Small intestine (tissue), 7 donors: ENCODE results near the gene PXYLP1. TPM values are rescaled to one million over a fixed set of nuclear protein-coding genes. Genes with fewer than 3 reads are reported as not detected.

ENCODE experiments used
- DNase-seq, 2 donors: peaks; one replicate each; pipeline versions ENCODE4 v3.0.0 to v3.0.0-alpha.2; 2013
- FAIRE-seq: peaks from 2 replicates; lab custom pipeline; 2012; peaks lifted over from hg19 to GRCh38; lab: Jason Lieb, UNC
- H3K27ac ChIP-seq, 3 donors: one replicate each; pipeline ENCODE4 v1.5.1; 2013; ENCODE audit warnings: low read length in 2 of 3, mild to moderate bottlenecking in 2 of 3, control low read depth in 1 of 3, inconsistent platforms in 1 of 3, low read depth in 1 of 3, moderate library complexity in 1 of 3
- H3K27me3 ChIP-seq, 3 donors: one replicate each; pipeline ENCODE4 v1.6.1; 2013; ENCODE audit warnings: low read length in 3 of 3, inconsistent platforms in 1 of 3; ENCODE audit not compliant: control insufficient read depth in 3 of 3, insufficient read depth in 3 of 3
- H3K36me3 ChIP-seq, 3 donors: one replicate each; pipeline ENCODE4 v1.6.1; 2013; ENCODE audit warnings: low read length in 3 of 3, inconsistent platforms in 1 of 3, low read depth in 1 of 3, mild to moderate bottlenecking in 1 of 3, moderate library complexity in 1 of 3; ENCODE audit not compliant: control insufficient read depth in 3 of 3, insufficient read depth in 2 of 3
- H3K4me1 ChIP-seq, 3 donors: one replicate each; pipeline ENCODE4 v1.6.1; 2013; ENCODE audit warnings: low read length in 2 of 3, inconsistent platforms in 1 of 3, low read depth in 1 of 3, mild to moderate bottlenecking in 1 of 3, moderate library complexity in 1 of 3; ENCODE audit not compliant: control insufficient read depth in 3 of 3, insufficient read depth in 2 of 3
- H3K4me3 ChIP-seq, 3 donors: one replicate each; pipeline ENCODE4 v1.5.1; 2013; ENCODE audit warnings: low read length in 3 of 3, control low read depth in 1 of 3, inconsistent platforms in 1 of 3, low read depth in 1 of 3, mild to moderate bottlenecking in 1 of 3, moderate library complexity in 1 of 3
- H3K9me3 ChIP-seq, 2 donors: one replicate each; pipeline ENCODE4 v1.6.1; 2013; ENCODE audit warnings: low read depth in 1 of 2, low read length in 1 of 2; ENCODE audit not compliant: control insufficient read depth in 2 of 2, insufficient read depth in 1 of 2
- WGBS, 3 donors: extraction: QIAGEN DNeasy Blood & Tissue Kit; methylation state at CpG; one replicate each; pipeline ENCODE4 v1.1.7; 2013; 5-methylcytosine and 5-hydroxymethylcytosine counted together
- polyA plus RNA-seq, 4 donors: library from polyadenylated mRNA; stranded (reverse) in 3 of 4; unstranded in 1 of 4; fragments of 200-250 nt in 3 of 4; fragments of 120-200 nt in 1 of 4; gene quantifications; one replicate each; pipeline versions ENCODE4 v1.2.1 to v1.2.3, GENCODE V29; 2013
- donor health status: healthy with polysubstance abuse.
- donor health status: control.
- donor health status: control.
- donor health status: Bipolar disorder and iron deficiency.
- donor health status: healthy.

The PXYLP1 gene
- polyA plus RNA-seq, 4 donors = 2.2 to 20.5 (median 5.0) TPM

GRCh38 chr3:141326123-141326522 is 94.5 kb downstream of the PXYLP1 start:
- Histone ChIP-seq H3K36me3 (peaks cover 0 to 21% (median 0%) of the 10 kb centered on the region in 3 donors), H3K4me1 (peaks cover 4 to 63% (median 13%) of the 10 kb centered on the region in 3 donors), H3K27me3 (no peaks in the 10 kb centered on the region), H3K4me3 (peak overlapping the region in 1 of 3 donors; percentile 54), H3K27ac (peak overlapping the region in 1 of 3 donors; percentile 91), H3K9me3 (no peaks in the 10 kb centered on the region)
- FAIRE-seq (no peak), DNase-seq (peak; percentile 91 to 97)

GRCh38 chr3:141326626-141327025 is 95.0 kb downstream of the PXYLP1 start:
- FAIRE-seq = no peak
- Histone ChIP-seq H3K4me3 (peak overlapping the region in 1 of 3 donors; percentile 12), H3K9me3 (no peaks in the 10 kb centered on the region), H3K27ac (peak overlapping the region in 2 of 3 donors; percentile 24 to 91), H3K36me3 (peaks cover 0 to 22% (median 0%) of the 10 kb centered on the region in 3 donors), H3K4me1 (peaks cover 6 to 63% (median 13%) of the 10 kb centered on the region in 3 donors), H3K27me3 (no peaks in the 10 kb centered on the region)
- WGBS, 3 donors = 21 to 44% (median 35%) methylated on average over 3 of the region's 3 CpGs
- DNase-seq = peak; percentile 36 to 69

- Histone ChIP-seq H3K27me3 (no peaks in the 10 kb centered on the region), H3K27ac (peak overlapping the region in 1 of 3 donors; percentile 91), H3K4me3 (no peak overlapping the region), H3K36me3 (peaks cover 0 to 35% (median 0%) of the 10 kb centered on the region in 3 donors), H3K4me1 (peaks cover 14 to 66% (median 18%) of the 10 kb centered on the region in 3 donors), H3K9me3 (no peaks in the 10 kb centered on the region)
- 45 to 70% (median 57%) methylated on average over 7 of the region's 7 CpGs for whole genome bisulfite sequencing, 3 donors
- FAIRE-seq = no peak
- peak in 1 of 2 donors; percentile 24 for DNase-seq
These were observed 96.9 kb downstream of the PXYLP1 start for GRCh38 chr3:141328286-141329166.

DNA sequence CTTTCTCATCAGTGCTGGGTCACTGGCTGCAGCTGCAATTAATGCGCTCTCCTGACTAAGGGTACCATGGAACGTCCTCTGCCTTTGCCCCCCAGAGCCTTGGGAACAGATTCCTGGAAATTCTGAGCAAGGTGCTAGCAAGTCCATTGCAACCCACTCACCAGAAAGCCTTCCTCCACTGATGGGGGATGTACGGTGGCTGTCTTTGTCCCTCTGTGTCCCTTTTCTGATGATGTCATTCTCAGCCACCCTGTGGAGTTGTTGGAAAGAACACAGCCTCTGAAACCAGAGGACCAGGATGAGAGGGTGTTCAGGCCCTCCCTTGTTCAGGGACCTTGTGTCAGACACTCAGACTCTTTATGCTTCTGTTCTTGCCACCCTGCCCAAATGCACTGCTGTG is 98.6 kb downstream of the PXYLP1 start:
- H3K27ac ChIP-seq = peak overlapping the region in 1 of 3 donors; percentile 83
- no peak overlapping the region for H3K4me3 ChIP-seq
- no peaks in the 10 kb centered on the region for H3K27me3 ChIP-seq
- 91 to 95% (median 95%) methylated on average over 3 of the region's 3 CpGs for WGBS, 3 donors
- FAIRE-seq = no peak
- H3K36me3 ChIP-seq = peaks cover 0 to 41% (median 0%) of the 10 kb centered on the region in 3 donors
- no peaks in the 10 kb centered on the region for H3K9me3 ChIP-seq
- no peak for DNase-seq
- H3K4me1 ChIP-seq = peaks cover 14 to 75% (median 18%) of the 10 kb centered on the region in 3 donors

DNA sequence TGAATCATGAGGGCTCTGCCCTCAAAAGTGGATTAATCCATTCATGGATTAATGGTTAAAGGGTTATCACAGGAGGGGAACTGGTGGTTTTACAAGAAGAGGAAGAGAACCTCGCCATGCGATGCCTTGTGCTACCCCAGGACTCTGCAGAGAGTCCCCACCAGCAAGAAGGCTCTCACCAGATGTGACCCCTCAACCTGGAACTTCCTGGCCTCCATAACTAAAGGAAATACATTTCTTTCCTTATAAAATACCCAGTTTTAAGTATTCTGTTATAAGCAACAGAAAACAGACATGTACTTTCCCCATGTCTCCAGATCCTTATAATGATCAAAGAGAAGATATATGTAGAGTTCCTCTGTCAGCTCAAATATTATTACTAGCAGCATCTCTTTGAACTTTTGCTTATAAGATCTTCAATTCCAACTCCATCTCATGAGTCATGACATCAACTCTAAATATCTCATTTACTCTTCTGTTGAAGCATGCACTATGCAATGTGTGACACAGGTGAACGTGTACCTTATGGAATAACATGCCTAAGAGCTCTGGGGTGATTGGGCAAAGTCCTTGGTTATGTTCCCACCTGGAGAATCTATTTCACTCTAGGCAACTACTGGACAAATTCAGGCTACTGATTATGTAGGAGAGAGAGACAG is 99.2 kb downstream of the PXYLP1 start:
- Histone ChIP-seq H3K4me1 (peaks cover 14 to 81% (median 18%) of the 10 kb centered on the region in 3 donors), H3K4me3 (no peak overlapping the region), H3K27ac (peak overlapping the region in 2 of 3 donors; percentile 13 to 83)

GRCh38 chr3:141331377-141332318 is 100.0 kb downstream of the PXYLP1 start:
- Histone ChIP-seq H3K27ac (peak overlapping the region in 2 of 3 donors; percentile 68 to 83), H3K9me3 (no peaks in the 10 kb centered on the region), H3K4me3 (no peak overlapping the region), H3K27me3 (no peaks in the 10 kb centered on the region), H3K36me3 (peaks cover 0 to 50% (median 0%) of the 10 kb centered on the region in 3 donors), H3K4me1 (peaks cover 14 to 87% (median 18%) of the 10 kb centered on the region in 3 donors)
- 21 to 51% (median 38%) methylated on average over 9 of the region's 9 CpGs for WGBS, 3 donors
- DNase-seq = peak; percentile 61 to 70
- no peak for FAIRE-seq

More for the DNA sequence above, 99.2 kb downstream of the PXYLP1 start:
- DNase-seq = peak; percentile 58 to 66
- WGBS, 3 donors = 68 to 77% (median 75%) methylated on average over 3 of the region's 3 CpGs
- Histone ChIP-seq H3K9me3 (no peaks in the 10 kb centered on the region), H3K36me3 (peaks cover 0 to 45% (median 0%) of the 10 kb centered on the region in 3 donors), H3K27me3 (no peaks in the 10 kb centered on the region)
- no peak for FAIRE-seq

- 18 to 62% (median 44%) methylated on average over 5 of the region's 5 CpGs for WGBS, 3 donors
- H3K9me3 ChIP-seq = no peaks in the 10 kb centered on the region
- peak overlapping the region in 2 of 3 donors; percentile 15 to 83 for H3K27ac ChIP-seq
- no peak for FAIRE-seq
- H3K27me3 ChIP-seq = no peaks in the 10 kb centered on the region
- peaks cover 0 to 48% (median 0%) of the 10 kb centered on the region in 3 donors for H3K36me3 ChIP-seq
- no peak overlapping the region for H3K4me3 ChIP-seq
- DNase-seq = peak; percentile 65 to 72
- H3K4me1 ChIP-seq = peaks cover 15 to 87% (median 20%) of the 10 kb centered on the region in 3 donors
These were observed 100.8 kb downstream of the PXYLP1 start for GRCh38 chr3:141332416-141332815.
